ENCODE measurements around the gene LGALS12. TPM values are rescaled to one million over a fixed set of nuclear protein-coding genes. Genes with fewer than 3 reads are reported as not detected.
"Not testable (repeated sequence)": the region's sequence is repeated elsewhere in the genome, so short reads cannot be mapped to it uniquely, and the experiment has no call there.

LGALS12 gene
- total RNA-seq, 1 experiment from 2014 or later, result not detected

DNA sequence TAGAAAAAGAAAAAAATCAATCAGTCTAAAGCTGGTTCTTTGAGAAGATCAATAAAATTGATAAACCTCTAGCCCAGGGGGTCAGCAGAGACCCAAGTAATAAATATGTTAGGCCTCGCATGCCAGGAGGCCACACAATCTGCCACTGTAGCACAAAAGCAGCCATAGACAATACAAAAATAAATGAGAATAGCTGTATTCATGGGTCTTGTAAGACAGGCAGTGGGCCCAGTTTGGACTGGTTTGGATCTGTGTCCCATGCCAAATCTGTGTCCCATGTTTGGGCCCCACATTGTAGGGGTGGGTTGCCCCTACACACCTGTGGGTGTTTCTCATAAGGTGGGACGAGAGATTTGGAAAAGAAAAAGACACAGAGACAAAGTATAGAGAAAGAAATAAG lies 24.1 kb downstream of the LGALS12 start:
- peaks cover 63% of the 10 kb centered on the region for H3K4me1 ChIP-seq
- H3K4me3 Mint-ChIP-seq (ENCODE audit: unreplicated experiment), result peak overlapping the region; percentile 78
- H3K27me3 Mint-ChIP-seq (ENCODE audit: insufficient read depth, unreplicated experiment), result no peaks in the 10 kb centered on the region
- H3K9me3 Mint-ChIP-seq (ENCODE audit: unreplicated experiment), result no peaks in the 10 kb centered on the region
- H3K36me3 ChIP-seq (ENCODE audit: control insufficient read depth, insufficient read depth, low read length), result no peaks in the 10 kb centered on the region
- H3K4me3 ChIP-seq (ENCODE audit: low read depth, low read length), result peak overlapping the region; percentile 36
- POLR2A ChIA-PET, result interaction anchor here (1.1 kb wide), 1 partner anchor 143 kb away, joined by 5 read pairs; no protein-coding TSS in a partner anchor
- DNase-seq, result no peak
- intact Hi-C loops (cut with micrococcal nuclease; ENCODE audit: unreplicated experiment), result loop anchor here (5.0 kb wide), 3 partner anchors 37 to 107 kb away; partner anchors contain the start of gene PLAAT5
- peak overlapping the region; percentile 99 for H3K27ac Mint-ChIP-seq (ENCODE audit: unreplicated experiment)
- H3K36me3 Mint-ChIP-seq (ENCODE audit: insufficient read depth, unreplicated experiment), result peaks cover 9% of the 10 kb centered on the region
- no peaks in the 10 kb centered on the region for H3K27me3 ChIP-seq (replicated peaks; ENCODE audit: control insufficient read depth, insufficient read depth, low read length)
- TF ChIP-seq CTCF (IDR thresholded peaks at IDR 0.05; ENCODE audit: insufficient read depth in 1 of 2, low read depth in 1 of 2, low read length in 1 of 2, severe bottlenecking in 1 of 2, unreplicated experiment in 1 of 2), result no peak
- H3K9me3 ChIP-seq, result no peaks in the 10 kb centered on the region
- peaks cover 53% of the 10 kb centered on the region for H3K4me1 Mint-ChIP-seq (ENCODE audit: low read depth, unreplicated experiment)
- no TSS peak for BruUV-seq (replicated peaks)
- CTCF ChIA-PET, result no interaction called here

- CTCF ChIA-PET; H3K36me3 Mint-ChIP-seq (ENCODE audit: insufficient read depth, unreplicated experiment); H3K9me3 Mint-ChIP-seq (ENCODE audit: unreplicated experiment); POLR2A ChIA-PET; BruUV-seq (replicated peaks); H3K27me3 Mint-ChIP-seq (ENCODE audit: insufficient read depth, unreplicated experiment); H3K4me3 ChIP-seq (ENCODE audit: low read depth, low read length); H3K27me3 ChIP-seq (replicated peaks; ENCODE audit: control insufficient read depth, insufficient read depth, low read length); H3K36me3 ChIP-seq (ENCODE audit: control insufficient read depth, insufficient read depth, low read length); H3K9me3 ChIP-seq: not testable (repeated sequence)
- Mint-ChIP-seq H3K27ac (ENCODE audit: unreplicated experiment) (peak overlapping the region; percentile 95), H3K4me3 (ENCODE audit: unreplicated experiment) (peak overlapping the region; percentile 48), H3K4me1 (ENCODE audit: low read depth, unreplicated experiment) (peaks cover 53% of the 10 kb centered on the region)
- DNase-seq, result peak; percentile 45 to 66
- intact Hi-C loops (cut with micrococcal nuclease; ENCODE audit: unreplicated experiment), result loop anchor here (5.0 kb wide), 3 partner anchors 36 to 106 kb away; partner anchors contain the start of gene PLAAT5
- H3K4me1 ChIP-seq, result peaks cover 64% of the 10 kb centered on the region
Observed at GRCh38 chr11:63531074-63531792, 25.3 kb downstream of the LGALS12 start.

DNA sequence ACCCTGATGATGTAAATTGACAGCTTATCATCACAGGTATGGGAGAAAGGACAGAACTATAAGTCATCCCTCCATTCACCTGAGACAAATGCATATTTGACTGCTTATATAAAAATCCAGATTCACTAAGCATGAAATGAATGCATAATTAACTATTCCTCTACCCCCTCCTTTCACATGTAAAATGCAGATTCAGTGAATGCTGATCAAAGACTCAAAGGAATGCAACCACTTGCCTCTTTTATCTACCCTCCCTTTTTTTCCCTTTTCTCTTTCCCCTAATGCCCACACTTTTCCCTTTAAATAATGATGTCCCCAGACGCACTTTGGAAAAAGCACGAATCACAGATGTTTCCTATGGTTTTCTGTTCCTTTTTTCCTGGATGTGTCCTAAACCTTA lies 26.2 kb downstream of the LGALS12 start:
- Histone ChIP-seq H3K27me3 (replicated peaks; ENCODE audit: control insufficient read depth, insufficient read depth, low read length) (no peaks in the 10 kb centered on the region), H3K9me3 (no peaks in the 10 kb centered on the region), H3K4me3 (ENCODE audit: low read depth, low read length) (no peak overlapping the region), H3K36me3 (ENCODE audit: control insufficient read depth, insufficient read depth, low read length) (no peaks in the 10 kb centered on the region), H3K4me1 (peaks cover 67% of the 10 kb centered on the region)
- BruUV-seq (replicated peaks), result no TSS peak
- Mint-ChIP-seq H3K4me3 (ENCODE audit: unreplicated experiment) (peak overlapping the region; percentile 25), H3K36me3 (ENCODE audit: insufficient read depth, unreplicated experiment) (peaks cover 9% of the 10 kb centered on the region), H3K9me3 (ENCODE audit: unreplicated experiment) (no peaks in the 10 kb centered on the region), H3K4me1 (ENCODE audit: low read depth, unreplicated experiment) (peaks cover 53% of the 10 kb centered on the region), H3K27ac (ENCODE audit: unreplicated experiment) (peak overlapping the region; percentile 95), H3K27me3 (ENCODE audit: insufficient read depth, unreplicated experiment) (no peaks in the 10 kb centered on the region)
- intact Hi-C loops (cut with micrococcal nuclease; ENCODE audit: unreplicated experiment), result loop anchor here (5.0 kb wide), 3 partner anchors 35 to 105 kb away; partner anchors contain the start of gene PLAAT5
- TF ChIP-seq CTCF (IDR thresholded peaks at IDR 0.05; ENCODE audit: insufficient read depth in 1 of 2, low read depth in 1 of 2, low read length in 1 of 2, severe bottlenecking in 1 of 2, unreplicated experiment in 1 of 2), result no peak
- ChIA-PET POLR2A (no interaction called here), CTCF (no interaction called here)
- no peak for DNase-seq

All from Caco-2 (cell line).